GM21825 (cell line): ENCODE measurements around the gene DEDD.

Experiments used
- ATAC-seq: cut with Tn5 transposase; IDR thresholded peaks from one replicate; pipeline ENCODE4 v1.9.1; 2021; ENCODE audit warnings: mild to moderate bottlenecking, moderate library complexity; ENCODE audit not compliant: unreplicated experiment

DEDD gene

GRCh38 chr1:161164901-161165610, 32.6 kb upstream of the DEDD start:
- no peak for ATAC-seq

GRCh38 chr1:161163793-161164192, 31.3 kb upstream of the DEDD start:
- no peak for ATAC-seq

- no peak for ATAC-seq
These were observed 30.3 kb upstream of the DEDD start for GRCh38 chr1:161162806-161163205.

GRCh38 chr1:161162052-161162451, 29.6 kb upstream of the DEDD start:
- no peak for ATAC-seq

GRCh38 chr1:161161652-161162051, 29.2 kb upstream of the DEDD start:
- ATAC-seq = no peak

GRCh38 chr1:161160671-161161145, 28.2 kb upstream of the DEDD start:
- no peak for ATAC-seq

GRCh38 chr1:161159913-161160243, 27.4 kb upstream of the DEDD start:
- ATAC-seq = no peak

- ATAC-seq = peak; percentile 74
These were observed 26.8 kb upstream of the DEDD start, which contains the start of gene USP21 for GRCh38 chr1:161159087-161159912. TSS of gene USP21 (plus strand) at chr1:161159500. CDS start at chr1:161160641, 1,141 bp downstream.

GRCh38 chr1:161158316-161159010, 26.0 kb upstream of the DEDD start:
- peak; percentile 7 for ATAC-seq

GRCh38 chr1:161157867-161158266, 25.4 kb upstream of the DEDD start:
- ATAC-seq = no peak

- peak; percentile 90 for ATAC-seq
These were observed 21.3 kb upstream of the DEDD start, which contains the start of gene UFC1 for GRCh38 chr1:161153682-161154337. TSS of gene UFC1 (plus strand) at chr1:161153978. CDS start at chr1:161153998, 20 bp downstream.

- ATAC-seq = no peak
These were observed 20.7 kb upstream of the DEDD start for GRCh38 chr1:161153176-161153575.

GRCh38 chr1:161145832-161146231, 13.4 kb upstream of the DEDD start:
- no peak for ATAC-seq

- ATAC-seq = no peak
These were observed 8.4 kb upstream of the DEDD start for GRCh38 chr1:161140755-161141400.

GRCh38 chr1:161139766-161140165, 7.3 kb upstream of the DEDD start:
- ATAC-seq = no peak

GRCh38 chr1:161138431-161138830, 6.0 kb upstream of the DEDD start:
- no peak for ATAC-seq

GRCh38 chr1:161137881-161138280, 5.4 kb upstream of the DEDD start:
- ATAC-seq = no peak

- peak; percentile 14 for ATAC-seq
These were observed 813 bp upstream of the DEDD start for GRCh38 chr1:161133220-161133740.

GRCh38 chr1:161131523-161132409, 701 bp downstream of the DEDD start:
- no peak for ATAC-seq
